GM18858 (cell line): Measurements from ENCODE around the gene TAF1B.
A peak's percentile ranks its signal among the peaks of the same experiment; 100 is the strongest.

ENCODE experiments used
- ATAC-seq: cut with Tn5 transposase; IDR thresholded peaks from one replicate; pipeline ENCODE4 v1.9.1; 2021; ENCODE audit not compliant: unreplicated experiment

Gene TAF1B

GRCh38 chr2:9843229-9844035, at the start of gene TAF1B:
TSS of gene TAF1B (plus strand) at chr2:9843474. CDS start at chr2:9843542, 68 bp downstream.
- ATAC-seq: peak; percentile 70

GRCh38 chr2:9793918-9794717, 49.2 kb upstream of the TAF1B start:
- ATAC-seq: no peak

GRCh38 chr2:9795071-9795470, 48.2 kb upstream of the TAF1B start:
- ATAC-seq: no peak

- no peak for ATAC-seq
These were observed 46.9 kb upstream of the TAF1B start for GRCh38 chr2:9796056-9797010.

- ATAC-seq: no peak
These were observed 46.2 kb upstream of the TAF1B start for GRCh38 chr2:9797086-9797485.

- no peak for ATAC-seq
These were observed 45.4 kb upstream of the TAF1B start for GRCh38 chr2:9797681-9798556.

GRCh38 chr2:9799011-9799596, 44.2 kb upstream of the TAF1B start:
- ATAC-seq: no peak

- ATAC-seq: peak; percentile 65
These were observed 43.3 kb upstream of the TAF1B start for GRCh38 chr2:9799729-9800632.

GRCh38 chr2:9800639-9800974, 42.7 kb upstream of the TAF1B start:
- no peak for ATAC-seq

- no peak for ATAC-seq
These were observed 42.1 kb upstream of the TAF1B start for GRCh38 chr2:9800975-9801726.

GRCh38 chr2:9802576-9802993, 40.7 kb upstream of the TAF1B start:
- ATAC-seq: no peak

GRCh38 chr2:9803023-9803805, 40.1 kb upstream of the TAF1B start:
- no peak for ATAC-seq

- ATAC-seq: no peak
These were observed 37.6 kb upstream of the TAF1B start for GRCh38 chr2:9805435-9806297.

GRCh38 chr2:9806298-9806610, 37.0 kb upstream of the TAF1B start:
- no peak for ATAC-seq

- no peak for ATAC-seq
These were observed 36.6 kb upstream of the TAF1B start for GRCh38 chr2:9806656-9807055.

GRCh38 chr2:9807056-9807455, 36.2 kb upstream of the TAF1B start:
- no peak for ATAC-seq
